HUDEP-2 (cell line): ENCODE results near the gene PDE4C.
A peak's percentile ranks its signal among the peaks of the same experiment; 100 is the strongest.

ENCODE experiments used
- DNase-seq, 76 experiments: peaks; one replicate each; lab custom pipeline; 2025; ENCODE audit not compliant: unreplicated experiment in 76 of 76; lab: John Stamatoyannopoulos, UW

The PDE4C gene

GRCh38 chr19:18203408-18203862 is 22.8 kb downstream of the PDE4C start:
- DNase-seq = peak in 12 of 76 experiments; percentile 22 to 59 (median 47)

GRCh38 chr19:18202778-18203407 is 23.3 kb downstream of the PDE4C start:
- peak in 20 of 76 experiments; percentile 8 to 50 (median 28) for DNase-seq

- DNase-seq = no peak
Observed at GRCh38 chr19:18202397-18202777, 23.9 kb downstream of the PDE4C start.

- no peak for DNase-seq
Observed at GRCh38 chr19:18198374-18198773, 27.9 kb downstream of the PDE4C start.

- no peak for DNase-seq
Observed at GRCh38 chr19:18197941-18198340, 28.3 kb downstream of the PDE4C start.

- no peak for DNase-seq
Observed at GRCh38 chr19:18197306-18197705, 28.9 kb downstream of the PDE4C start.

GRCh38 chr19:18196511-18196845 is 29.8 kb downstream of the PDE4C start:
- DNase-seq = no peak

GRCh38 chr19:18194554-18195238 is 31.5 kb downstream of the PDE4C start:
- peak in 32 of 76 experiments; percentile 12 to 70 (median 30) for DNase-seq

- no peak for DNase-seq
Observed at GRCh38 chr19:18194181-18194530, 32.1 kb downstream of the PDE4C start.

- peak in 6 of 76 experiments; percentile 6 to 76 (median 17) for DNase-seq
Observed at GRCh38 chr19:18193388-18194180, 32.7 kb downstream of the PDE4C start.

- DNase-seq = peak; percentile 98 to 100 (median 100)
Observed at GRCh38 chr19:18192673-18193387, 33.4 kb downstream of the PDE4C start, which contains the start of gene MPV17L2. Gene MPV17L2 (plus strand): TSS chr19:18193218. CDS start chr19:18193282, 64 bp downstream.

- no peak for DNase-seq
Observed at GRCh38 chr19:18191640-18192062, 34.6 kb downstream of the PDE4C start.

GRCh38 chr19:18190278-18190677 is 36.0 kb downstream of the PDE4C start:
- no peak for DNase-seq

- DNase-seq = no peak
Observed at GRCh38 chr19:18185538-18185937, 40.7 kb downstream of the PDE4C start.

- no peak for DNase-seq
Observed at GRCh38 chr19:18183529-18183928, 42.7 kb downstream of the PDE4C start.

- DNase-seq = no peak
Observed at GRCh38 chr19:18179957-18180356, 46.3 kb downstream of the PDE4C start.

- DNase-seq = peak in 15 of 76 experiments; percentile 10 to 48 (median 21)
Observed at GRCh38 chr19:18176367-18177310, 49.6 kb downstream of the PDE4C start.

- no peak for DNase-seq
Observed at GRCh38 chr19:18174983-18175382, 51.3 kb downstream of the PDE4C start.
